CD4-positive, alpha-beta T cell treated with Interleukin-4 for 4 hours (primary cell): ENCODE data around the gene MGMT.
A peak's percentile ranks its signal among the peaks of the same experiment; 100 is the strongest.
"Not testable (repeated sequence)": the region's sequence is repeated elsewhere in the genome, so short reads cannot be mapped to it uniquely, and the experiment has no call there.

Source experiments
- DNase-seq: peaks from one replicate; pipeline ENCODE4 v3.0.0-alpha.2; 2020

The MGMT gene

GRCh38 chr10:129466703-129467358 is at the start of gene MGMT:
Gene MGMT (plus strand): TSS chr10:129467241.
- peak; percentile 97 for DNase-seq

GRCh38 chr10:129417870-129418269 is 49.2 kb upstream of the MGMT start:
- DNase-seq = no peak

DNA sequence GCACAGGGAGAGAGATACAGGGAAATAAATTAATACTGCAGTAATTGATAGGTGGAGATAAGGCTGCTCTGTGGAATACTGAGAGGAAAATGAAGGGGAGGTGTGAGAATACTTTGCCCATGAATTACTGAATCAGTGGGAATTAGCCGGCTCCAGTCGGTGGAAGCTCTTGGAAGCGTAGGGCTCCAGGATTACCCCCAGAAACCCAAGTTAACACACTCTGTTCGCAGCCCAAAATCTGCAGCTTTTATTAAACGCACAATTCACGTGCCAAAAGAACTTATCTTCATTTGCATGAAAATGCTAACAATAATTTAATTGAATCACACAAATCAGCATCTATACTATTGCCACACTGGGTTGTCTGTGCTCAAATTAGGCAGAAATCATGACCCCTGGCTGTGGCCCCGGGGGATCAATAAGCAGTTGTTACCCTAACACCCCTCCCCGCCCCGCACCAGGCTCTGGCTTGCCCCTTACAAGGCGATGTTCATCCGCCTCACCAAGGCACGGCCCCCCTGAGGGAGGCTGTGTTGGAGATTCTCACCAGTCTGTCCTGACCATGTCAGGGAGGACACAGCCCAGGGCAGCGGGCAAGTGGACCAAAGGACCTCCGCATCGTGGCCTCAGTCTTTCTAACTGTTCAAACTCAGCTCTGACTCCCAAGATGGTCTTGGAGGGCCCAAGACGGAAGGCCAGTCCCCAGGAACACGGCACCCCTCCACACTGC is 48.4 kb upstream of the MGMT start:
- no peak for DNase-seq

DNA sequence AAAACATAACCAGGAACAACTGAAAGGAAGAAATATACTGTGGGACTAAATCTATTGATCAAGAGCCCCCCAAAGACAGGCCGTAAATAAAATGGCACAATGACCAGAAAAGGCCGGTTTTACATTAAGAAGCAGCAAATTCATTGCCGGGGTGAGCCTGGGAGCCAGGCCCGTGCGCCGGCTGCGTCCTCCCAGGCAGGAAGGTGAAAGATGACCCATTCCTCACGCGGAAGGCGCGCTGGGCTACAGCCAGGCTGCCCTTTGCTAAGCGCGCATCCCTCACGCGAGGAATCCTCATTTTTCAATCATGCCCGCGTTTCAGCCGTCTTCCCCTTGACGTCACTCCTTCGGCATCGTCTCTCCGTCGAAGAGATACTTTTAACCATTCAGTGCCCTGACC is 47.6 kb upstream of the MGMT start:
- DNase-seq = no peak

- no peak for DNase-seq
These were observed 45.5 kb upstream of the MGMT start for GRCh38 chr10:129421399-129422010.

DNA sequence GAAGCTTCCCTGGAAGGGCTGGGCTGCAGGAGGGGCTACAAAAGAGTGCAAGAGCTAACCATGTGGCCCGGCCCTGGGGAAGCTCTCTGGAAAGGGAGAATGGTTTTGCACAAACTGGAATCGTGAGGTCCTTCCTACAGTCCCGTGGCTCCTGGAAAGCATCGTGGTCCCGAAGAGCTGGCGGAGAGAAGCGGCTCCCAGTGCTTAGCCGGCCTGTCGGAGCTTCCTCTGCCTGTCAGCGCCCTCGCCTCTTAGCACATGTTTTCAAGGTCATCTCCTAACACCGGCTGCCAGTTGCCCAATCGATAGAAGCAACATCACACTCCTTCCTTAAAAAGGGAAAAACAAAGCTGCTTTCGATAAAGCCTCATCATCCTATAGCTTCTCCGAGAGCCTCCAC is 42.1 kb upstream of the MGMT start:
- no peak for DNase-seq

- no peak for DNase-seq
These were observed 40.4 kb upstream of the MGMT start for GRCh38 chr10:129426606-129427005.

DNA sequence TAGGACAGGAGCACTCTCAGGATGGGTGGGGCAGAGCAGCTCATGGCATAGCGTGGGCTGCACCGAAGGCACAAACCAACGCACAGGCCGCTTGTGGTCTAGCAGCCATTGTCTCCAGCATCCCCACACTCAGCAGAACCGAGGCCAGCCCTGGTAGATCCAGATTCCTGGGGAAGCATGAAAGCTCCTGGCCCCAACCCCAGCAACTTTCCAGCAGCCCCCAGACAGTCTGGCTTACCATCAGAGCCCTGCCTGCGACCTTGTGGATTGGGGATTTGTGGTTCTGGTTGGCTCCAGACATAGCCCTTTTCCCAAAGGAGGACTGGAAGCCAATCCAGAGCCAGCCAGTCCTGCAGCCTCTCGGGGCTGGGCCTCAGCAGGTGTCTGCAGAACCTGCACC is 33.8 kb upstream of the MGMT start:
- no peak for DNase-seq

DNA sequence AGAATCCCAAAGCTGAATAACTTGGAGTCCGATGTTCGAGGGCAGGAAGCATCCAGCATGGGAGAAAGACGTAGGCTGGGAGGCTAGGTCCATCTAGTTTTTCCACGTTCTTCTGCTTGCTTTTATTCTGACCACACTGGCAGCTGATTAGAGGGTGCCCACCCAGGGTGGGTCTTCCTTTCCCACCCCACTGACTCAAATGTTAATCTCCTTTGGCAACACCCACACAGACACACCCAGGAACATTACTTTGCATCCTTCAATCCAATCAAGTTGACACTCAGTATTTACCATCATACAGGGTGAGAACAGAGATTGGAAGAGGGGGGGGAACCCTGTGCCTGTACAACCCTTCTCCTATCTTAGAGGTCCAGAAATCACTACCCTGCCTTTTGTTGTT is 31.3 kb upstream of the MGMT start:
- not testable (repeated sequence) for DNase-seq

- DNase-seq = no peak
These were observed 29.0 kb upstream of the MGMT start for GRCh38 chr10:129438024-129438423.

- no peak for DNase-seq
These were observed 26.8 kb upstream of the MGMT start for GRCh38 chr10:129440247-129440646.

DNA sequence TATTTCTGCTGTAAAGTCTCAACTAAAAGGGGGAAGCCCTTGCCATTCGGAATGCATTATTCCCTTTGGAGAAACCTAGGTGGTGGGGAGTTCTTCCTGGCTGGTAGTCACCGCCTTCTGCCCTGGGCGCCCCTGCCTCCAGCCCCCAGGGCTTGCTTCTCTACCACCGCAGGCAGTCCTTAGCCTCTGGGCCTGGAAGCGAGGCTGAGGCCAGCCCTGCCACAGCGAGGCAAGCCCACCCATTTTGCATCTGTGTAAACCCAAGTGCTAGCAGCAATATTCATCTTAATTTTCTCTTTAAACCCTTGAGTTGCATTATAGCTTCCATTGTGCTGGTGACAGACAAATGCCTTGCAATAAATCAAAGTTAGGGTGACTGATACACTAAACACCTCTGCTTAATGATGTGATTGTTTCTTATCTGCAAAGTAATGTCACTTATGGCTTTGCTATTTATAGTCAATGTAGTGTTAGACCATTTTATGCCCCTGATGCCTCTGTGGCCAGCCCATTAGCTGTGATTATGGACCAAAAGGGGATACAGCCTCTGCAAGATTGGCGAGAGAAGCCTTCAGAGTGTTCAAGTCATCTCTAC is 26.2 kb upstream of the MGMT start:
- DNase-seq = no peak

DNA sequence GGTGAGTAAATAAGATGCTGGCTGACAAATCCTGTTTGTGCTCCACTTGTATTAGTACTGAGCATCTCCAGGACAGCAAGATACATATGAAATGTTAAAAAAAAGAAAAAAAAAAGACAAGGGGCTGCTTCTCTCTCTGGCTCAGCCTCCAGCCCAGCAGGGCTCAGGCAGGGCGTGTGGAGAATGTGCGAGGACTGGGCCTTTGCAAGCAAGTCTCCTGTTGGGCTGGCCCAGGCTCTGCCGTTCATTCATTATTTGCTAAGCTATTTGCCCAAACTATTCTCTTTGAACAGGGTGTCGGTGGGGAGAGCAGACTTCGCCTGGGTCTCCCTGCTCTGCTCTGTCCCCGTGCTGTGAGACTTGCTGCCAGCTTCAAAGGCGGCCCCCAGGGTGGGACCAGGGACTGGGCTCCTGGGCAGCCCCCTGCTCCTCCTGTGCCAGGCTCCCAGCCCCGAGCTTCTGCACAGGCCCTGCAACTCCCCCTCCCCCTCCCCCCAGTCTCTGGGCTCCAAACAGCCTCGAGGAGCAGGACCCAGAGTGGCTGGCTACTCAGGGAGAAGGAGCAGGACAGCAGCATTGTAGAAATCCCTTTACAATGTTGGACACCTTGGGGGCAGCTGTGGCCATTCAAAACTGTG is 25.6 kb upstream of the MGMT start:
- no peak for DNase-seq

DNA sequence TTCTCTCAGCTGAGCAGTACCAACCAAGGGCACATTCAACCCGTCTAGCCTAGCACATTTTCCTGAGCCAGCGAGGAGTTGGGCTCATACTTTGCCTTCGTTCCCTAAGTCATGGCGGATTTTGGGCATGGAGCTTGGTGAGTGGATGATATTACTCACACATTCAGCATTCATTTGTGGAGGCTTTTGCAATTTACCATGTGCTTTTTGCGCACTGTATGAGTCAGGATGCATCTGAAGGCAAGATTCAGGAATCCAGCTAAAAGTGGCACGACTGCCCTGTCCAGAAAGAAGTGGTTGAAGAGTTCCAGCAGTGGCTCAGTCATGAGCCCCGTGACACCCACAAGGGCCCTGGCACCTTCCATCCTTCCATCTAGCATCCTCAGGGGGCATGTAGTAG is 24.2 kb upstream of the MGMT start:
- no peak for DNase-seq

DNA sequence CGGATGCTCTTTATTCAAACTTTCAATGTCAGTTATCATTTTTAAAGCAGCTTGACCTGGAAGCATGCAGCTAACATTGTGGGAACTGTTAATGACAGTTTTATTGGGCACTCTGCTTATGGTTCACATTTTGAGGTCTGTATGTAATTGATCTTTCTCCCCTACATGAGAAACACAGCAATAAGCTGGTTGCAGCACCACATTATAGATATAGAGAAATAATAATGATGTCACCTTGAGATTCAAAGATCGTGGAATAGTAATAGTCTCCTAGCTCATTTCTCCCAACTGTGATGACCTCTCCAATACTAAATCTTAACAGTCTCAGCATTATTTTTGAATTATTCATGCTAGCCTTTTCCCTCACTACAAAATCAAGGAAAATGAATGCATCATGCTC is 22.7 kb upstream of the MGMT start:
- DNase-seq = no peak

DNA sequence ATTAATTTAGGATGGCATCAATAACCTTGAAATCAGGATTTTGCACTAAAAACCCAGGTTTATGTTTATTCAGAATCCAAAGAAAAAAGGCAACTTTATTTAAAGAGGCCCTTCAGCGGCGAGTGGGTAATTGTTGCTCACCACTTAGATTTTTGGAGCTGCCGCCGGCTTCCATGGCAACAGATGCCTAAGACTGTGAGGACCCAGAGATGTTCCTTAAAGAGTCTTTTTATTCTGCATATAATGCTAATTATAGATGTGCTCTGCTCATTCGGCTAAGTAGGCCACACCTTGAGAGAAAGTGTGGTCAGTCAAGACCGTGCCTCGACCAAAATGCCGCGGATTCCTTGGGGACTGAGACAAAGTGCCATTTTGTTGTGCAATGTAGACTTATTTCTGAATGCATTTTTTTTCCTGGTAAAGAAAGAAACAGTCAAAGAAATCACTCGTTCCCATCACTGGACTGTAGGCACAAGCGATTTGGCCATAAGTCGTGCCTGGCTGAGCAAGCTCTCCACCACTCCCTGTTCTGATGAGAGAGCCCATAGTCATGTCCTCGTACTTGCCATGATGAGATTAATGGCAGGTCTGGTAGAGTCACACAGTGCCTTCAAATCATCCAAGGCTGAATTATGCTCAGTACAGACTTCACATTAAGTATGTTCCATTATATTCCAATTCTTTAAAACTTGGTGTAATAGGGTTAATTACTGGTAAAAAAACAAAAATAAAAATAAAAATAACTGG is 21.4 kb upstream of the MGMT start:
- no peak for DNase-seq

DNA sequence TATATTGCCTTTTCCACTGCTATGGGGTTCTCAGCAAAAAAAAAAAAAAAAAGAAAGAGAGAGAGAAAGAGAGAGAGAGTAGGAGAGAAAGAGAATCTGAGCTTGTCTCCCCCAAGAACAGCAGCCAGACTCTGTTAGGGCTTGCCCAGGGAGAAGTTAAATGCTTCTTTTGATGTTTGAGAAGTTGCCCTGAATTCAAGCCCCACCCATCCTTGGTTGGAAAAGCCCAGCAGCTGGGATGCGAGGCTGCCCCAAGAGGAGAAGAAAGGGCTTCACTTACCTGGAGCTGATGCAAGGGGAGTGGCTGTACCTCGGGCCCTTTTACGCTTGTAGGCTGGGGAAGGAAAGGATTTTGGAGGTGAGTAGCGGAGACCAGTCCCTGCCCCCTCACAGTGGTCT is 20.9 kb upstream of the MGMT start:
- DNase-seq = no peak

DNA sequence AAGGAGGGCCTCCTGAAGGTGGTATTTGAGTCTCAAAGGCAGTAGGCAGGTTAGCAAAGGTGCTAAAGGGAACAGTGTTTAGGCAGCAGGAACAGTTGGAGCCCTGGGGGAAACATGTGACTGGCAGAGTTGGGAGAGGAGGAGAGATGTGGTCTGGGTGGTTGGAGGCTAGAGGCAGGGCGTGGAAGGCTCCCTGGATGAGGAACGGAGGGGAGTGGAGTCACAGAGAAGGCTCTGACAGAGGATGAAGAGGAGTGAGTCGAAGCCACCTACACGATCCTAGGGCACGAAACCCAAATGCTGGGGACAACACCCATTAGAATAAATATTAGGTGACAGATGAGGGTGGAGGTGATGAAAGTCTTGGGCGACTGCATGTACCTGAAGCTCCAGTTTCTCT is 19.6 kb upstream of the MGMT start:
- DNase-seq = no peak

DNA sequence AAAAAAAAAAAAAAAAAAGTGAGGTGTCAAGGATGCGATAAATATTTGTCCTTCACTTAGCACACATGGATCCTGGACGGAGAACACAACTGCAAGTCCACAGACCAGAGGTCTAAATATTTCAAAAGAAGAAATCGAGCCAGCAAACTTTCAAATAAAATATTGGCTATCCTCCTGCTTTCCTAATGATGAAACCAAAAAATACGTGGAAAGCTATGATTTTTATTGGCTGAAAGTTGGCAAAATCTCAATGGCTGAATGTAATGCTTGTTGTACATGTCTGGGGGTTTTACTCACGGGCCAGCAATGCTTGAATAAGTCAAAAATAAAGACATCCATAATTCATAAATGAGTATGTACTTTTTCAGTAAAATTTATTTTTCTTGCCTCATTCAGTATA is 19.0 kb upstream of the MGMT start:
- DNase-seq = no peak

DNA sequence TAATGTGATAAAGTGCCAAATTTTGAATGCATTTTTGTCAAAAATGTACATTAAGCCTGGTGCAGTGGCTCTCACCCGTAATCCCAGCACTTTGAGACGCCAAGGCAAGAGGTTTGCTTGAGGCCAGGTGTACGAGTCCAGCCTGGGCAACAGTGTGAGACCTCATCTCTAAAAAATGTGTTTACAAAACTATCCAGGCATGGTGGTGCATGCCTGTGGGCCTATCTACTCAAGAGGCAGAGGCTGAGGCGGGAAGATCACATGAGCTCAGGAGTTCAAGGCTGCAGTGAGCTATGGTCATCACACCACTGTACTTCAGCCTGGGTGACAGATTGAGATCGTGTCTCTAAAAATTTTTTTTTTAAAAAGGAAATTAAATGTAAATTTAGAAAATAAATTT is 18.5 kb upstream of the MGMT start:
- no peak for DNase-seq

GRCh38 chr10:129449893-129450292 is 17.1 kb upstream of the MGMT start:
- DNase-seq = no peak

DNA sequence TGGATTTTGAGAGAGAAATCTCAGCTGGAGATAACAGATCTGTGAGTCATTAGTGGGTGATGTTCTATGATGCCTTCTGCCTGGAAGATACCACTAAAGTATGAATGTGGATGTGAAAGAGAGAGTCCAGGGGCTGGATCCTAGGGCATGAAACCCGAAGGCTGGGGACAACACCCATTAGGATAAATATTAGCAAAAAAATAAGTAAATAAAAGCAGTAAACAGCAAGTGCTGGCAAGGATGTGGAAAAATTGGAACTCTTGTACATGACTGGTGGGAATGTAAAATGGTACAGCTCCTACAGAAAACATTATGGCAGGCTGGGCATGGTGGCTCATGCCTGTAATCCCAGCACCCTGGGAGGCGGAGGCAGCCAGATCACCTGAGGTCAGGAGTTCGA is 16.6 kb upstream of the MGMT start:
- no peak for DNase-seq

DNA sequence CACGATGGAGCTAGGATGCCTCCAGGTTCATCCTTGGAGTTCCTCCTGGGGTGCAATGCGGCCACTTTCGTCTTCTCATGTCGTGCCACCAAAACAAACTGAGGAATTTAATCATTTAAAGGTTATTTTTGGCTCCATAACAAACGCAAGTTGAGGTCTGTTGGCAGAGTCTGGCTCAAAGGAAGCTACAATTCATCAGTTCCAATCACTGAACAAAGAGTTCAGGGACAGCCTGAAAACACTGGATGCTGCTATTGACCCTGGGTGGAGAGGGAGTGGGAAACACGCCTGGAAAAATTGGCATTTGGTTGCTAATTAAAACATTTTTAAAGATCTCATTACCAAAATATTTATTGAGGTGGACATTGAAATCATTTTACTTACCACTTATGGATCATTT is 11.4 kb upstream of the MGMT start:
- no peak for DNase-seq
